Liver (tissue), 3 donors: ENCODE results near the gene PRMT9.

Experiments
- CTCF ChIP-seq: fragments of 150-350 bp; IDR thresholded peaks from 2 replicates; pipeline ENCODE4 v1.5.1; 2017; ENCODE audit warnings: improper control_type of control experiment, low read depth, low read length; ENCODE audit not compliant: missing input control
- GABPA ChIP-seq, 2 donors: IDR thresholded peaks in 1 of 2; conservative IDR thresholded peaks in 1 of 2; 2 replicates each; pipeline ENCODE4 v1.6.1; 2016; ENCODE audit warnings: antibody characterized with exemption in 2 of 2, mild to moderate bottlenecking in 1 of 2, moderate library complexity in 1 of 2
- MAX ChIP-seq: IDR thresholded peaks from 2 replicates; pipeline ENCODE4 v1.6.1; 2016; ENCODE audit warnings: antibody characterized with exemption
- RAD21 ChIP-seq, 2 donors: IDR thresholded peaks; 2 replicates each; pipeline ENCODE4 v1.6.1; 2016; ENCODE audit warnings: antibody characterized with exemption in 2 of 2, mild to moderate bottlenecking in 2 of 2
- REST ChIP-seq: IDR thresholded peaks from 2 replicates; pipeline ENCODE4 v1.6.1; 2016; ENCODE audit warnings: antibody characterized with exemption, mild to moderate bottlenecking
- RXRA ChIP-seq, 2 donors: IDR thresholded peaks; 2 replicates each; pipeline ENCODE4 v1.6.1; 2017 to 2018; ENCODE audit warnings: antibody characterized with exemption in 2 of 2, mild to moderate bottlenecking in 1 of 2
- SP1 ChIP-seq: IDR thresholded peaks from 2 replicates; pipeline ENCODE4 v1.6.1; 2018; ENCODE audit warnings: antibody characterized with exemption, mild to moderate bottlenecking
- TAF1 ChIP-seq: conservative IDR thresholded peaks from 2 replicates; pipeline ENCODE4 v1.6.1; 2016; ENCODE audit warnings: antibody characterized with exemption, mild to moderate bottlenecking
- ZBTB33 ChIP-seq: IDR thresholded peaks from 2 replicates; pipeline ENCODE4 v1.6.1; 2016; ENCODE audit warnings: antibody characterized with exemption
- donor health status: healthy.
- donor health status: healthy.

GRCh38 chr4:147714575-147715401, 30.8 kb upstream of the PRMT9 start:
- TF ChIP-seq GABPA (IDR thresholded peaks at IDR 0.05 in 1 of 2, conservative IDR thresholded peaks at IDR 0.05 in 1 of 2): no peak
- TF ChIP-seq CTCF: no peak
- TF ChIP-seq REST: no peak
- no peak for TF ChIP-seq RAD21 (IDR thresholded peaks at IDR 0.05)
- TF ChIP-seq MAX: no peak
- TF ChIP-seq ZBTB33: no peak
- no peak for TF ChIP-seq RXRA (IDR thresholded peaks at IDR 0.05)
- TF ChIP-seq SP1: no peak
- TF ChIP-seq TAF1: no peak
